HCT116 (cell line): ENCODE measurements around the gene BARX1. TPM values are rescaled to one million over a fixed set of nuclear protein-coding genes. Genes with fewer than 3 reads are reported as not detected.

ENCODE experiments used
- ATAC-seq: fragments of 200-7000 bp; cut with Tn5 transposase; 2 replicates; pipeline ENCODE4 v1.9.1; 2020; ENCODE audit warnings: mild to moderate bottlenecking, moderate library complexity
- Bru-seq: library from RNA; stranded (reverse); fragments of 400-500 nt; gene quantifications from one replicate; lab custom pipeline; 2021; lab: Mats Ljungman, UMichigan
- BruChase-seq, 2 experiments: library from RNA; stranded (reverse); fragments of 400-500 nt; gene quantifications; one replicate each; lab custom pipeline; 2021; lab: Mats Ljungman, UMichigan
- BruUV-seq: library from RNA; stranded (reverse); fragments of 400-500 nt; replicated peaks from 2 replicates; lab custom pipeline; 2021; lab: Mats Ljungman, UMichigan
- CTCF ChIA-PET: fragments of 300-600 bp; sonication (Branson Sonifier 250); formaldehyde crosslinking; loops from one replicate; lab custom pipeline; 2021; ENCODE audit warnings: antibody characterized with exemption; lab: Charles Lee
- POLR2A ChIA-PET: fragments of 300-600, 350-600 bp; sonication (Branson Sonifier 250); formaldehyde crosslinking; loops from one replicate; lab custom pipeline; 2021; ENCODE audit warnings: antibody characterized with exemption; lab: Charles Lee
- RAD21 ChIA-PET, 2 experiments: fragments of 300-600 bp; sonication (Branson Sonifier 250); formaldehyde crosslinking; loops; one replicate each; lab custom pipeline; 2023; ENCODE audit warnings: low total read pairs in 2 of 2; ENCODE audit not compliant: uncharacterized antibody in 2 of 2, unreplicated experiment in 2 of 2, low non-redundant PET in 1 of 2; lab: Charles Lee
- DNase-seq: peaks from one replicate; pipeline ENCODE4 v3.0.0-alpha.2; 2010; ENCODE audit warnings: low read depth, low spot score
- H2AFZ ChIP-seq: fragments of 200-600 bp; shearing (Covaris generic), sonication (generic); 2 replicates; pipeline ENCODE4 v1.6.1; 2017; ENCODE audit warnings: low read depth, mixed run types, mixed read lengths, antibody characterized with exemption, low read length; ENCODE audit not compliant: poor library complexity, severe bottlenecking
- H3K27ac ChIP-seq: 2 replicates; pipeline ENCODE4 v1.5.1; 2012; ENCODE audit warnings: low read depth, low read length
- H3K27me3 ChIP-seq: fragments of 200-600 bp; sonication (generic); 2 replicates; pipeline ENCODE4 v1.6.1; 2016; ENCODE audit warnings: mixed run types, low read length, mixed read lengths; ENCODE audit not compliant: insufficient read depth
- H3K36me3 ChIP-seq, 2 experiments: fragments of 200-500 bp in 1 of 2; fragments of 200-600 bp in 1 of 2; sonication (Bioruptor generic) in 1 of 2; sonication (generic) in 1 of 2; 2 replicates each; pipeline versions ENCODE4 v1.5.1 to v1.6.1; 2014 to 2016; ENCODE audit warnings: low read length in 2 of 2, inconsistent platforms in 1 of 2, mixed read lengths in 1 of 2, mixed run types in 1 of 2; ENCODE audit not compliant: insufficient read depth in 2 of 2, control insufficient read depth in 1 of 2
- H3K4me1 ChIP-seq, 2 experiments: fragments of 200-600 bp in 1 of 2; sonication (generic) in 1 of 2; 2 replicates each; pipeline versions ENCODE4 v1.5.1 to v1.6.1; 2012 to 2017; ENCODE audit warnings: low read length in 2 of 2, inconsistent platforms in 1 of 2, mild to moderate bottlenecking in 1 of 2, mixed read lengths in 1 of 2, mixed run types in 1 of 2, moderate library complexity in 1 of 2; ENCODE audit not compliant: insufficient read depth in 2 of 2, control insufficient read depth in 1 of 2
- H3K4me2 ChIP-seq: fragments of 200-600 bp; sonication (generic); 2 replicates; pipeline ENCODE4 v1.6.1; 2017; ENCODE audit warnings: mixed run types, low read length, mixed read lengths
- H3K4me3 ChIP-seq, 2 experiments: fragments of 200-600 bp in 1 of 2; sonication (generic) in 1 of 2; replicated peaks in 1 of 2; 2 replicates each; pipeline ENCODE4 v1.5.1; 2011 to 2016; ENCODE audit warnings: low read length in 2 of 2, control low read depth in 1 of 2, low read depth in 1 of 2, mild to moderate bottlenecking in 1 of 2, mixed read lengths in 1 of 2, mixed run types in 1 of 2
- H3K79me2 ChIP-seq: fragments of 200-600 bp; sonication (generic); 2 replicates; pipeline ENCODE4 v1.6.1; 2017; ENCODE audit warnings: mild to moderate bottlenecking, mixed run types, low read length, moderate library complexity, mixed read lengths; ENCODE audit not compliant: insufficient read depth
- H3K9ac ChIP-seq: fragments of 200-600 bp; sonication (generic); 2 replicates; pipeline ENCODE4 v1.6.1; 2016; ENCODE audit warnings: low read length, mixed read lengths
- H3K9me2 ChIP-seq: fragments of 200-600 bp; sonication (generic), shearing (Covaris generic); 2 replicates; pipeline ENCODE4 v1.6.1; 2017; ENCODE audit warnings: mixed run types, mild to moderate bottlenecking, moderate library complexity; ENCODE audit not compliant: insufficient read depth
- H3K9me3 ChIP-seq, 2 experiments: fragments of 200-500 bp in 1 of 2; fragments of 200-600 bp in 1 of 2; sonication (Bioruptor generic) in 1 of 2; sonication (generic) in 1 of 2; 2 replicates each; pipeline ENCODE4 v1.6.1; 2014 to 2017; ENCODE audit warnings: low read length in 2 of 2, mixed read lengths in 2 of 2, inconsistent platforms in 1 of 2, low read depth in 1 of 2, mild to moderate bottlenecking in 1 of 2, mixed run types in 1 of 2, moderate library complexity in 1 of 2; ENCODE audit not compliant: control insufficient read depth in 1 of 2, insufficient read depth in 1 of 2
- H4K20me1 ChIP-seq: fragments of 200-600 bp; sonication (generic), shearing (Covaris generic); 2 replicates; pipeline ENCODE4 v1.6.1; 2017; ENCODE audit warnings: mixed run types, mild to moderate bottlenecking, moderate library complexity; ENCODE audit not compliant: insufficient read depth
- CBX3 ChIP-seq: IDR thresholded peaks from 2 replicates; pipeline ENCODE4 v1.6.1; 2012; ENCODE audit warnings: low read depth
- EGR1 ChIP-seq: IDR thresholded peaks from 2 replicates; pipeline ENCODE4 v1.6.1; 2012; ENCODE audit warnings: low read depth
- EZH2phosphoT487 ChIP-seq: fragments of 200-600 bp; IDR thresholded peaks from 2 replicates; pipeline ENCODE4 v1.6.1; 2018; ENCODE audit warnings: antibody characterized with exemption, borderline replicate concordance
- FOSL1 ChIP-seq: IDR thresholded peaks from 2 replicates; pipeline ENCODE4 v1.6.1; 2012; ENCODE audit warnings: low read depth
- POLR2A ChIP-seq: IDR thresholded peaks from 2 replicates; pipeline ENCODE4 v1.7.0; 2011; ENCODE audit warnings: borderline replicate concordance; ENCODE audit not compliant: insufficient read depth, insufficient read length; ENCODE audit errors: extremely low read depth
- ZFX ChIP-seq: fragments of 450-650 bp; IDR thresholded peaks from 2 replicates; pipeline ENCODE4 v1.6.1; 2017
- ZNF274 ChIP-seq: fragments of 200-500 bp; sonication (Bioruptor generic); IDR thresholded peaks from 2 replicates; pipeline ENCODE4 v1.6.1; 2014; ENCODE audit warnings: mild to moderate bottlenecking, low read depth, low read length, inconsistent platforms
- intact Hi-C: fragments of 100-400 bp; cut with micrococcal nuclease; formaldehyde crosslinking; loops from 2 replicates; pipeline ENCODE4 v1.10.0; 2022
- long read RNA-seq: library from polyadenylated mRNA; unstranded; transcript quantifications from one replicate; pipeline ENCODE4 v2.0.0, GENCODE V29; 2021; ENCODE audit not compliant: unreplicated experiment
- polyA plus RNA-seq: library from polyadenylated mRNA; unstranded; fragments of >200 nt; gene quantifications from 2 replicates; pipeline ENCODE4 v1.2.1, GENCODE V29; 2012; ENCODE audit warnings: missing spikeins
- total RNA-seq: library from RNA; stranded (reverse); gene quantifications from one replicate; pipeline ENCODE4 v1.2.1, GENCODE V29; 2021; ENCODE audit not compliant: unreplicated experiment
- TF ChIP-seq, protein P1 (sequence below): IDR thresholded peaks from 2 replicates; pipeline ENCODE4 v1.6.1; 2012; ENCODE audit warnings: low read depth
- TF ChIP-seq, protein P2 (sequence below): IDR thresholded peaks from 2 replicates; pipeline ENCODE4 v1.6.1; 2012
- TF ChIP-seq, protein P3 (sequence below): IDR thresholded peaks from 2 replicates; pipeline ENCODE4 v1.6.1; 2012

BARX1 gene, protein sequence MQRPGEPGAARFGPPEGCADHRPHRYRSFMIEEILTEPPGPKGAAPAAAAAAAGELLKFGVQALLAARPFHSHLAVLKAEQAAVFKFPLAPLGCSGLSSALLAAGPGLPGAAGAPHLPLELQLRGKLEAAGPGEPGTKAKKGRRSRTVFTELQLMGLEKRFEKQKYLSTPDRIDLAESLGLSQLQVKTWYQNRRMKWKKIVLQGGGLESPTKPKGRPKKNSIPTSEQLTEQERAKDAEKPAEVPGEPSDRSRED
- total RNA-seq (not detected), Bru-seq, nascent RNA (not detected), BruChase-seq, experiment 1, labeled RNA remaining after a 6-hour chase (percentile 9 among the genes with signal in this experiment), BruChase-seq, experiment 2, labeled RNA remaining after a 2-hour chase (percentile 22 among the genes with signal in this experiment)
- 0.04 TPM in 2 replicates for polyA plus RNA-seq
- long read RNA-seq: 0 reads

GRCh38 chr9:93955111-93955980 lies at the start of gene BARX1:
Gene BARX1 (minus strand): TSS chr9:93955355. CDS start chr9:93955146, 209 bp downstream.
- no peak for TF ChIP-seq EGR1
- TF ChIP-seq FOSL1: no peak
- TF ChIP-seq POLR2A: no peak
- TF ChIP-seq ZNF274: no peak
- TF ChIP-seq, protein P1, sequence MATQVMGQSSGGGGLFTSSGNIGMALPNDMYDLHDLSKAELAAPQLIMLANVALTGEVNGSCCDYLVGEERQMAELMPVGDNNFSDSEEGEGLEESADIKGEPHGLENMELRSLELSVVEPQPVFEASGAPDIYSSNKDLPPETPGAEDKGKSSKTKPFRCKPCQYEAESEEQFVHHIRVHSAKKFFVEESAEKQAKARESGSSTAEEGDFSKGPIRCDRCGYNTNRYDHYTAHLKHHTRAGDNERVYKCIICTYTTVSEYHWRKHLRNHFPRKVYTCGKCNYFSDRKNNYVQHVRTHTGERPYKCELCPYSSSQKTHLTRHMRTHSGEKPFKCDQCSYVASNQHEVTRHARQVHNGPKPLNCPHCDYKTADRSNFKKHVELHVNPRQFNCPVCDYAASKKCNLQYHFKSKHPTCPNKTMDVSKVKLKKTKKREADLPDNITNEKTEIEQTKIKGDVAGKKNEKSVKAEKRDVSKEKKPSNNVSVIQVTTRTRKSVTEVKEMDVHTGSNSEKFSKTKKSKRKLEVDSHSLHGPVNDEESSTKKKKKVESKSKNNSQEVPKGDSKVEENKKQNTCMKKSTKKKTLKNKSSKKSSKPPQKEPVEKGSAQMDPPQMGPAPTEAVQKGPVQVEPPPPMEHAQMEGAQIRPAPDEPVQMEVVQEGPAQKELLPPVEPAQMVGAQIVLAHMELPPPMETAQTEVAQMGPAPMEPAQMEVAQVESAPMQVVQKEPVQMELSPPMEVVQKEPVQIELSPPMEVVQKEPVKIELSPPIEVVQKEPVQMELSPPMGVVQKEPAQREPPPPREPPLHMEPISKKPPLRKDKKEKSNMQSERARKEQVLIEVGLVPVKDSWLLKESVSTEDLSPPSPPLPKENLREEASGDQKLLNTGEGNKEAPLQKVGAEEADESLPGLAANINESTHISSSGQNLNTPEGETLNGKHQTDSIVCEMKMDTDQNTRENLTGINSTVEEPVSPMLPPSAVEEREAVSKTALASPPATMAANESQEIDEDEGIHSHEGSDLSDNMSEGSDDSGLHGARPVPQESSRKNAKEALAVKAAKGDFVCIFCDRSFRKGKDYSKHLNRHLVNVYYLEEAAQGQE: no peak
- no peak for TF ChIP-seq EZH2phosphoT487
- TF ChIP-seq CBX3: no peak
- TF ChIP-seq, protein P2, sequence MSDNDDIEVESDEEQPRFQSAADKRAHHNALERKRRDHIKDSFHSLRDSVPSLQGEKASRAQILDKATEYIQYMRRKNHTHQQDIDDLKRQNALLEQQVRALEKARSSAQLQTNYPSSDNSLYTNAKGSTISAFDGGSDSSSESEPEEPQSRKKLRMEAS: no peak
- TF ChIP-seq, protein P3, sequence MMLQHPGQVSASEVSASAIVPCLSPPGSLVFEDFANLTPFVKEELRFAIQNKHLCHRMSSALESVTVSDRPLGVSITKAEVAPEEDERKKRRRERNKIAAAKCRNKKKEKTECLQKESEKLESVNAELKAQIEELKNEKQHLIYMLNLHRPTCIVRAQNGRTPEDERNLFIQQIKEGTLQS: no peak
- no peak for TF ChIP-seq ZFX
- CTCF ChIA-PET: no interaction called here
- no TSS peak for BruUV-seq
- Histone ChIP-seq H3K4me2 (no peak within 1 kb of the TSS), H3K27ac (no peak within 1 kb of the TSS), H4K20me1 (no peaks in the 10 kb centered on the region), H3K4me3 (no peak within 1 kb of the TSS), H2AFZ (no peak within 1 kb of the TSS), H3K36me3 (no peaks in the 10 kb centered on the region), H3K27me3 (no peaks in the 10 kb centered on the region), H3K9ac (no peak within 1 kb of the TSS), H3K9me3 (no peaks in the 10 kb centered on the region), H3K79me2 (no peaks in the 10 kb centered on the region), H3K4me1 (peaks cover 0 to 4% of the 10 kb centered on the region in 2 experiments; a peak in 3 of 4 replicates), H3K9me2 (no peaks in the 10 kb centered on the region)
- DNase-seq: no peak
- no peak for ATAC-seq
- RAD21 ChIA-PET: no interaction called here
- intact Hi-C loops: no loop called here
- POLR2A ChIA-PET: no interaction called here
